AG09319 (cell line): ENCODE results near the gene COX4I2.
"Not testable (repeated sequence)": the region's sequence is repeated elsewhere in the genome, so short reads cannot be mapped to it uniquely, and the experiment has no call there.

ENCODE experiments used
- DNase-seq: peaks from one replicate; pipeline ENCODE4 v3.0.0-alpha.2; 2010; ENCODE audit warnings: low read depth; ENCODE audit errors: extremely low read depth
- TF ChIP-seq, protein P1 (sequence below): IDR thresholded peaks from 2 replicates; pipeline ENCODE4 v1.5.1; 2011; ENCODE audit warnings: low read depth, mild to moderate bottlenecking, inconsistent platforms, low read length, moderate library complexity

COX4I2 gene

GRCh38 chr20:31615416-31615815 lies 22.3 kb upstream of the COX4I2 start:
- no peak for DNase-seq
- TF ChIP-seq, protein P1, sequence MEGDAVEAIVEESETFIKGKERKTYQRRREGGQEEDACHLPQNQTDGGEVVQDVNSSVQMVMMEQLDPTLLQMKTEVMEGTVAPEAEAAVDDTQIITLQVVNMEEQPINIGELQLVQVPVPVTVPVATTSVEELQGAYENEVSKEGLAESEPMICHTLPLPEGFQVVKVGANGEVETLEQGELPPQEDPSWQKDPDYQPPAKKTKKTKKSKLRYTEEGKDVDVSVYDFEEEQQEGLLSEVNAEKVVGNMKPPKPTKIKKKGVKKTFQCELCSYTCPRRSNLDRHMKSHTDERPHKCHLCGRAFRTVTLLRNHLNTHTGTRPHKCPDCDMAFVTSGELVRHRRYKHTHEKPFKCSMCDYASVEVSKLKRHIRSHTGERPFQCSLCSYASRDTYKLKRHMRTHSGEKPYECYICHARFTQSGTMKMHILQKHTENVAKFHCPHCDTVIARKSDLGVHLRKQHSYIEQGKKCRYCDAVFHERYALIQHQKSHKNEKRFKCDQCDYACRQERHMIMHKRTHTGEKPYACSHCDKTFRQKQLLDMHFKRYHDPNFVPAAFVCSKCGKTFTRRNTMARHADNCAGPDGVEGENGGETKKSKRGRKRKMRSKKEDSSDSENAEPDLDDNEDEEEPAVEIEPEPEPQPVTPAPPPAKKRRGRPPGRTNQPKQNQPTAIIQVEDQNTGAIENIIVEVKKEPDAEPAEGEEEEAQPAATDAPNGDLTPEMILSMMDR: no peak

DNA sequence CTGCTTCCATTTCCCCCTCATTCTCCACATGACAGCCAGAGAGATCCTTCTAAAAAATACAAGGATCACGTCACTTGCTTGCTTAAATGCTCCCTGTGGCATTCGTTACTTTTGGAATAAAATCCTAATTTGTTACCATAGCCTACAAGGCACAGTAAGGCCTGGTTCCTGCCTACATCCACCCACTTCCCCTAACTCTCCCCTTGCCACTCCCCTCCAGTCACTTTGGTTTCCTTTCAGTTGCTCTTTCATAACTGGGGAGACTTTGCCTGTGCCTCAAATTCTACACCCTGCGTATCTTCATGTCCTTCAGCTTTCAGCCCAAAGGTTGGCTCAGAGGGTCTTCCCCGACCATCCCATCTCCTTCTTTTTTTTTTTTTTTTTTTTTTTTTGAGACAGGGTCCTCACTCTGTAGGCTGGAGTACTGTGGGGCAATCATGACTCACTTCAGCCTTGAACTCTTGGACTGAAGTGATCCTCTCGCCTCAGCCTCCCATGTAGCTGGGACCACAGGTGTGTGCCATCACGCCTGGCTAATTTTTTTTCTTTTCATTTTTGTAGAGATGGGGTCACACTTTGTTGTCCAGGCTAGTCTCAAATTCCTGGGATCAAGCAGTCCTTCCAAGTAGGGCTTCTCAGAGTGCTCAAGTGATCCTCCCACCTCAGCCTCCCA lies 20.1 kb upstream of the COX4I2 start:
- TF ChIP-seq, protein P1: no peak
- no peak for DNase-seq

GRCh38 chr20:31620246-31620645 lies 17.5 kb upstream of the COX4I2 start:
- DNase-seq: no peak
- TF ChIP-seq, protein P1: no peak

- DNase-seq: not testable (repeated sequence)
These were observed 14.6 kb upstream of the COX4I2 start for GRCh38 chr20:31623123-31623505.

GRCh38 chr20:31626534-31626933 lies 11.2 kb upstream of the COX4I2 start:
- not testable (repeated sequence) for DNase-seq

GRCh38 chr20:31628057-31628456 lies 9.7 kb upstream of the COX4I2 start:
- DNase-seq: not testable (repeated sequence)

DNA sequence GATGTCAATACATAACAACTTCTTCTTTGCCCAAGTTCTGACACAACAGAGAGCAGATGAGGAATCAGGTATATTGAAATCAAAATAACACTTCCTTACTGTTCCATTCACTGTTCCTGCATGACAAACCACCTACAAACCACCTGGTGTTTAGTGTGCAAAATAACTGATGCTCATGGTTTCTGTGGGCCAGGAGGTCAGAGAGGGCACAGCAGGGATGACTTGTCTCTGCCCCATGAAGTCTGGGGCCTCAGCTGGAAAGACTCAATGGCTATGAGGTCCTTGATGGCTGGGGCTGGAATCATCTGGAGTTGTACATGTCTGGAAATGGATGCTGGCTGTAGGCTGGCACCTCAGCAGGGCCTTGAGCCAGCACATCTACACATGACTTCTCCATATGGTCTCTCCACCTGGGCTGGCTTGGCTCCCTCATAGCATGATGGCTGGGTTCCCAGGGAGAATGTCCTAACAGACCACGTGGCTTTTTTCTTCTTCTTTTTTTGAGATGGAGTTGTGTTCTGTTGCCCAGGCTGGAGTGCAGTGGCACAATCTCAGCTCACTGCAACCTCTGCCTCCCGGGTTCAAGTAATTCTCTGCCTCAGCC lies 7.4 kb upstream of the COX4I2 start:
- TF ChIP-seq, protein P1: no peak
- DNase-seq: no peak

GRCh38 chr20:31632548-31633338 lies 5.0 kb upstream of the COX4I2 start:
- no peak for DNase-seq
- TF ChIP-seq, protein P1: no peak
